Activated naive CD4-positive, alpha-beta T cell treated with Interleukin-2 at 50 U/mL for 16 hours (primary cell): ENCODE measurements around the gene UCK2.

ENCODE experiments used
- DNase-seq: peaks from one replicate; pipeline ENCODE4 v3.0.0-alpha.2; 2020

UCK2 gene

DNA sequence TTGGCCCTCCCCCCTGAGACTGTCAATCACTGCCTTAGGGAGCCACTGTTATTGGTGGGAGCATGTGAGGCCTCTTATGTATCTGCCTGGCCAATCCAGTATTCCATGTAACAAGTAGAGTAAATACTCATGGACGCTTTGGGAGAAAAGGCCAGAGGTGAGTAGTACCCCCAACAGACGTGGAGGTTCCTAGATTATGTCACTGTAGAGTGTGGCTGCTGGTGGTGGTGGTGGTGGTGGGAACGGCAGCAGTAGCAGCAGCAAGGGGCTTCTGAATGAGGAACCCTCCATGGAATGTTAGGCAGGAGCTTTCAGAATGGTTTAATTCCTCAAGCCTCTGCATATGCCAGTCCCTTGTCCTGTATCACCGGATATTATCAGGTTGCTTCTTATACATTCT, 118.5 kb downstream of the UCK2 start:
- no peak for DNase-seq

- DNase-seq: no peak
Measured at GRCh38 chr1:165947797-165948455, 120.5 kb downstream of the UCK2 start.

DNA sequence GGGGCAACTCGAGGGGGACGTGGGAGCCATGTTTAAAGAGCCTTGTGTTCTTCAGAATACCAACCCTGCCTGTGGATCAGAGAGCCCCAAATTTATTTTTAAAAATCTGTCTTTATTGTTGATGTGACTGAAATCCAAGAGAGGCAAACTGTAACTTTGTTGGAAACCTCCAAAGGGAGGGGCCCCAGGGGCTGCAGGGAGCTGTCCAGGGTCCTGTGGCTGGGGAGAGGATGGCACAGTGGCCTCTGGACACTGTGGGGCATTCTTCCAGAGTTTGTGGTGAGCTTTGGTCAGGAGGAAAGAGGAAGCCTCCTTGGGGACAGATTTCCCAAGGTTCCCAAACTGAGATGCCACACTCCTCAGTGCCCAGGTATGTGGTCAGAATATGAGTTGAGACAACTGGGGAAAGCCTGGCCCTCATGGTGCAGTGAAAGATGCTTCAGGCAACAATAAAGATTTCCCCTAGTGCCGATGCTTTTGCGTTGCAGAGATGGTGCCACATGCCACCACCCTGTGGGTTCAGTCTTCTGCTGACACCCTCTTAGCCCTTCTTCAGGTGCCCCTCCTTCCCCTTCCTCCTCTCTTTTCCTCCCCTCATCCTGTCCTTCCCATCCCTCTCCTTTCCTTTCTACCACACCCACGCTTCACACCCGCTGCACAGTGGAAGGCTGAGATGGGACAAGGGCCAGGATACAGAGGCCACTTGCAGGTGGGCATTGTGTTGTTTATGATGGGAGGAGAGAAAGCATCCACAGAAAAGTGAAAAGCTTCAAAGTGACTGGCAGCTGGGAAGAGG, 122.1 kb downstream of the UCK2 start:
- no peak for DNase-seq

DNA sequence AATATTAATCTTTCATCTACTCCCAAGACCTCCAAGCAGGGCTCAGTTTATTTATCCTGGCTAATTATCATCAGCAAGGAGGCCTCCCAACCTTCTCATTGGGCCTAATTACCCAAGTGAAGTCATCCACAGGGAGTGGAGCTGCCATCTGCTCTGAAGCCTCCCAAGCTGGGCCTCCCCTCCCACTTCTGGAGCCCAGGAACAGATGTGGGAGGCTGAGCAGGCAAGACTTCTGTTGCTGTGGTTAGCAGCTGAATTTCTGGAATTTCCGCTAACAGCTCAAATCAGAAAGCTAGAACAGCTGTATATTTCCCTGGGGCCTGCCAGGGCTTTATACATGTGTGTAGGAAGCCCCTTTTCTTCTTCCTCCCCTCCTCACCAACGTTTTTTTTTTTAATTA, 127.5 kb downstream of the UCK2 start:
- no peak for DNase-seq

GRCh38 chr1:165958306-165958705, 130.9 kb downstream of the UCK2 start:
- no peak for DNase-seq

GRCh38 chr1:165960136-165960535, 132.7 kb downstream of the UCK2 start:
- DNase-seq: no peak

- DNase-seq: no peak
Measured at GRCh38 chr1:165960881-165961280, 133.5 kb downstream of the UCK2 start.
